ENCODE results near the gene GCSAM. TPM values are rescaled to one million over a fixed set of nuclear protein-coding genes. Genes with fewer than 3 reads are reported as not detected.
A peak's percentile ranks its signal among the peaks of the same experiment; 100 is the strongest.

Gene GCSAM
- total and polyA plus RNA-seq, 3 donors from 2014 or later: 0.06 to 0.63 (median 0.42) TPM

GRCh38 chr3:112085735-112086075 lies 47.3 kb downstream of the GCSAM start:
- no peaks in the 10 kb centered on the region for H3K9me3 ChIP-seq
- H3K4me1 ChIP-seq: no peaks in the 10 kb centered on the region

GRCh38 chr3:112084980-112085705 lies 47.9 kb downstream of the GCSAM start:
- Histone ChIP-seq H3K4me3 (no peak overlapping the region), H3K9me3 (no peaks in the 10 kb centered on the region), H3K36me3 (ENCODE audit: low read depth, missing control alignments) (no peaks in the 10 kb centered on the region), H3K27me3 (no peaks in the 10 kb centered on the region), H3K27ac (no peak overlapping the region), H3K4me1 (no peaks in the 10 kb centered on the region)
- no peak for DNase-seq
- TF ChIP-seq POLR2A (IDR thresholded peaks at IDR 0.05) (no peak), CTCF (IDR thresholded peaks at IDR 0.05) (no peak)
- intact Hi-C loops (cut with DNase I; ENCODE audit: low total_unique reads): no loop called here
- 74 to 78% methylated on average over 7 of the region's 7 CpGs for WGBS, 2 donors

More at GRCh38 chr3:112085735-112086075, 47.3 kb downstream of the GCSAM start:
- no peaks in the 10 kb centered on the region for H3K36me3 ChIP-seq (ENCODE audit: low read depth, missing control alignments)
- no peaks in the 10 kb centered on the region for H3K27me3 ChIP-seq
- TF ChIP-seq POLR2A (IDR thresholded peaks at IDR 0.05) (no peak), CTCF (IDR thresholded peaks at IDR 0.05) (no peak)
- H3K4me3 ChIP-seq: peak overlapping the region; percentile 51 to 68
- WGBS, 2 donors: 27 to 74% methylated on average over 4 to 12 of the region's 12 CpGs
- H3K27ac ChIP-seq: peak overlapping the region in 1 of 2 donors; percentile 68
- DNase-seq: peak; percentile 15
- intact Hi-C loops (cut with DNase I; ENCODE audit: low total_unique reads): no loop called here

- Histone ChIP-seq H3K27me3 (no peaks in the 10 kb centered on the region), H3K4me1 (no peaks in the 10 kb centered on the region), H3K27ac (no peak overlapping the region), H3K9me3 (no peaks in the 10 kb centered on the region), H3K4me3 (no peak overlapping the region), H3K36me3 (ENCODE audit: low read depth, missing control alignments) (no peaks in the 10 kb centered on the region)
- intact Hi-C loops (cut with DNase I; ENCODE audit: low total_unique reads): no loop called here
- TF ChIP-seq CTCF (IDR thresholded peaks at IDR 0.05): no peak
- TF ChIP-seq POLR2A (IDR thresholded peaks at IDR 0.05): no peak
- WGBS, 2 donors: 59 to 74% methylated on average over 4 of the region's 4 CpGs
- DNase-seq: no peak
Observed at GRCh38 chr3:112083239-112083638, 49.8 kb downstream of the GCSAM start.

GRCh38 chr3:112078125-112079083 lies 54.6 kb downstream of the GCSAM start:
- H3K36me3 ChIP-seq (ENCODE audit: low read depth, missing control alignments): no peaks in the 10 kb centered on the region
- H3K27ac ChIP-seq: no peak overlapping the region
- TF ChIP-seq POLR2A (IDR thresholded peaks at IDR 0.05): no peak
- no peak for TF ChIP-seq CTCF (IDR thresholded peaks at IDR 0.05)
- H3K9me3 ChIP-seq: no peaks in the 10 kb centered on the region
- H3K4me1 ChIP-seq: no peaks in the 10 kb centered on the region
- intact Hi-C loops (cut with DNase I; ENCODE audit: low total_unique reads): no loop called here
- H3K4me3 ChIP-seq: no peak overlapping the region
- H3K27me3 ChIP-seq: no peaks in the 10 kb centered on the region
- DNase-seq: no peak
- WGBS, 2 donors: 82 to 86% methylated on average over 10 of the region's 10 CpGs

Measured in testis (tissue), 3 donors.